GM13976 (cell line): Measurements from ENCODE around the gene ROBO1.
A peak's percentile ranks its signal among the peaks of the same experiment; 100 is the strongest.

Experiments
- DNase-seq: peaks from one replicate; pipeline ENCODE4 v3.0.0; 2012; ENCODE audit warnings: low spot score
- in situ Hi-C: fragments of 300-500 bp; cut with MboI; formaldehyde crosslinking; loops from one replicate; pipeline ENCODE4 v1.12.0; 2022; ENCODE audit warnings: low sequenced_read_pairs, mixed read lengths, inconsistent platforms; ENCODE audit not compliant: unreplicated experiment
- TF ChIP-seq, protein P1 (sequence below): IDR thresholded peaks from 2 replicates; pipeline ENCODE4 v1.5.1; 2012; ENCODE audit warnings: borderline replicate concordance, mild to moderate bottlenecking; ENCODE audit not compliant: insufficient read depth; ENCODE audit errors: extremely low read depth, missing control alignments, control extremely low read depth

ROBO1 gene

GRCh38 chr3:79097964-79098660, 669.7 kb downstream of the ROBO1 start:
- in situ Hi-C loops, result loop anchor here (25.0 kb wide), 1 partner anchor 264 kb away; no protein-coding TSS in a partner anchor
- TF ChIP-seq, protein P1, sequence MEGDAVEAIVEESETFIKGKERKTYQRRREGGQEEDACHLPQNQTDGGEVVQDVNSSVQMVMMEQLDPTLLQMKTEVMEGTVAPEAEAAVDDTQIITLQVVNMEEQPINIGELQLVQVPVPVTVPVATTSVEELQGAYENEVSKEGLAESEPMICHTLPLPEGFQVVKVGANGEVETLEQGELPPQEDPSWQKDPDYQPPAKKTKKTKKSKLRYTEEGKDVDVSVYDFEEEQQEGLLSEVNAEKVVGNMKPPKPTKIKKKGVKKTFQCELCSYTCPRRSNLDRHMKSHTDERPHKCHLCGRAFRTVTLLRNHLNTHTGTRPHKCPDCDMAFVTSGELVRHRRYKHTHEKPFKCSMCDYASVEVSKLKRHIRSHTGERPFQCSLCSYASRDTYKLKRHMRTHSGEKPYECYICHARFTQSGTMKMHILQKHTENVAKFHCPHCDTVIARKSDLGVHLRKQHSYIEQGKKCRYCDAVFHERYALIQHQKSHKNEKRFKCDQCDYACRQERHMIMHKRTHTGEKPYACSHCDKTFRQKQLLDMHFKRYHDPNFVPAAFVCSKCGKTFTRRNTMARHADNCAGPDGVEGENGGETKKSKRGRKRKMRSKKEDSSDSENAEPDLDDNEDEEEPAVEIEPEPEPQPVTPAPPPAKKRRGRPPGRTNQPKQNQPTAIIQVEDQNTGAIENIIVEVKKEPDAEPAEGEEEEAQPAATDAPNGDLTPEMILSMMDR, result no peak
- no peak for DNase-seq

GRCh38 chr3:79094654-79095053, 673.1 kb downstream of the ROBO1 start:
- no peak for DNase-seq
- TF ChIP-seq, protein P1, result no peak
- in situ Hi-C loops, result loop anchor here (25.0 kb wide), 1 partner anchor 268 kb away; no protein-coding TSS in a partner anchor

DNA sequence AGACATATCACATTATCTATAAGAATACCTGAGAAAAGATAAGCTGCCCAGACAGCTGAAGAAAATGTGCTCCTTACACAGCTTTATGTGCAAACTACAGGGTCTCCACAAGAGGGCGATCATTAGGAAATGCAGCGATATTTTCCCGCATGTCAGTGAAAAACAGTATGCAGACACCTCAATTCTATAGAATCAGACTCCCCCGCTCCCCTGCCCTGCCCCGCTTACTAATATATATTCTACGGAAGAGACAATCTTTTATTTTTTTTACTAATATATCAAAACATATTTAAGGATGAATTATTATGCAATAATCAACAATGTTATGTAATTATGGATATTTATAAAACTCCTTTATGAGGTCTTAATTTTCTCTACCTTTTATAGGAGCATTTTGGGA, 681.3 kb downstream of the ROBO1 start:
- in situ Hi-C loops, result loop anchor here (25.0 kb wide), 1 partner anchor 276 kb away; no protein-coding TSS in a partner anchor
- DNase-seq, result peak; percentile 25
- TF ChIP-seq, protein P1, result peak; percentile 72

DNA sequence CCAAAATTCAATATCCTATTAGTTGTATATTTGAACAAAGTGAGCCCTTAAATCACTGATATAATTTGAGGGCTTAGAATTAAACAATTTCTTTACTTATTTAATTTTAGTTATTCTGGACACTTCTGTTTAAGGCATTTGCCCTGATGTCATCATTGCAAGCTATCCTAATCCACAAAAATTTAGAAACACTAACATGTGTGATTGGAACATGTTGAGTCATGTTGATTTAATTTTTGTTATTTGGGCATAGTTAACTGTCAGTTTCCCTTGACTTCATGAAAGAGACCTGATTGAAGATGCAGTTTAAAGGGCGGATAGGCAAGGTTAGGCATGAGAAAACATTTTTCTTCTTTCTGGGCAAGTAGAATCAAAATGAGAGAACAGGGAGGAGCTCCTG, 682.6 kb downstream of the ROBO1 start:
- TF ChIP-seq, protein P1, result no peak
- in situ Hi-C loops, result loop anchor here (25.0 kb wide), 1 partner anchor 277 kb away; no protein-coding TSS in a partner anchor
- DNase-seq, result no peak

- in situ Hi-C loops, result loop anchor here (25.0 kb wide), 1 partner anchor 281 kb away; no protein-coding TSS in a partner anchor
- no peak for DNase-seq
- TF ChIP-seq, protein P1, result no peak
These were observed 686.5 kb downstream of the ROBO1 start for GRCh38 chr3:79081335-79081734.

GRCh38 chr3:79074558-79074957, 693.2 kb downstream of the ROBO1 start:
- TF ChIP-seq, protein P1, result no peak
- DNase-seq, result no peak
- in situ Hi-C loops, result no loop called here
